CD4-positive, alpha-beta T cell (primary cell): Measurements from ENCODE around the gene SETX. TPM values are rescaled to one million over a fixed set of nuclear protein-coding genes. Genes with fewer than 3 reads are reported as not detected.
A peak's percentile ranks its signal among the peaks of the same experiment; 100 is the strongest.

ENCODE experiments used
- ATAC-seq: fragments of 200-7000 bp; cut with Tn5 transposase; one replicate; pipeline ENCODE4 v1.10.0; 2022; ENCODE audit warnings: mild to moderate bottlenecking; ENCODE audit not compliant: poor library complexity
- CTCF ChIA-PET: fragments of 350-600 bp; sonication (Branson Sonifier 250); formaldehyde crosslinking; loops from one replicate; lab custom pipeline; 2021; ENCODE audit warnings: antibody characterized with exemption, inconsistent platforms; lab: Charles Lee
- POLR2A ChIA-PET: fragments of 350-600 bp; sonication (Branson Sonifier 250); formaldehyde crosslinking; loops from one replicate; lab custom pipeline; 2021; ENCODE audit warnings: antibody characterized with exemption, inconsistent platforms; lab: Charles Lee
- DNase-seq, 14 experiments: peaks; one replicate each; pipeline ENCODE4 v3.0.0-alpha.2; 2013 to 2020; ENCODE audit warnings: mixed read lengths in 2 of 14
- H3K27ac ChIP-seq, 2 donors: one replicate each; pipeline versions ENCODE4 v1.5.1 to v1.7.0; 2013; ENCODE audit warnings: low read length in 2 of 2, low read depth in 1 of 2, mild to moderate bottlenecking in 1 of 2
- H3K27me3 ChIP-seq, 2 experiments: 1 replicate in 1 of 2; 2 replicates in 1 of 2; pipeline versions ENCODE4 v1.6.1 to v1.7.0; 2013; ENCODE audit warnings: low read length in 2 of 2, control low read depth in 1 of 2, mild to moderate bottlenecking in 1 of 2, moderate library complexity in 1 of 2; ENCODE audit not compliant: insufficient read depth in 2 of 2, control insufficient read depth in 1 of 2
- H3K36me3 ChIP-seq: one replicate; pipeline ENCODE4 v1.6.1; 2013; ENCODE audit warnings: low read length, control low read depth; ENCODE audit not compliant: insufficient read depth
- H3K4me1 ChIP-seq: one replicate; pipeline ENCODE4 v1.6.1; 2013; ENCODE audit warnings: low read length, control low read depth; ENCODE audit not compliant: insufficient read depth
- H3K4me3 ChIP-seq: one replicate; pipeline ENCODE4 v1.5.1; 2013; ENCODE audit warnings: mild to moderate bottlenecking, low read length, moderate library complexity
- H3K9me3 ChIP-seq, 2 experiments: 1 replicate in 1 of 2; 2 replicates in 1 of 2; pipeline versions ENCODE4 v1.6.1 to v1.7.0; 2013; ENCODE audit warnings: low read length in 2 of 2, mild to moderate bottlenecking in 2 of 2, control low read depth in 1 of 2, moderate library complexity in 1 of 2; ENCODE audit not compliant: control insufficient read depth in 1 of 2, insufficient read depth in 1 of 2
- H3K27ac Mint-ChIP-seq: one replicate; pipeline ENCODE4 v1.8.0; 2020; ENCODE audit warnings: mixed read lengths
- H3K27me3 Mint-ChIP-seq: one replicate; pipeline ENCODE4 v1.8.0; 2021; ENCODE audit warnings: mixed read lengths
- H3K36me3 Mint-ChIP-seq: one replicate; pipeline ENCODE4 v1.8.0; 2021; ENCODE audit warnings: low read depth, mixed read lengths
- H3K4me1 Mint-ChIP-seq: one replicate; pipeline ENCODE4 v1.8.0; 2021; ENCODE audit warnings: low read depth, mixed read lengths
- H3K4me3 Mint-ChIP-seq: one replicate; pipeline ENCODE4 v1.8.0; 2020; ENCODE audit warnings: mild to moderate bottlenecking, mixed read lengths
- H3K9me3 Mint-ChIP-seq: one replicate; pipeline ENCODE4 v1.8.0; 2020; ENCODE audit warnings: mixed read lengths
- CTCF ChIP-seq: fragments of 200-600 bp; IDR thresholded peaks from one replicate; pipeline ENCODE4 v1.8.0; 2022; ENCODE audit warnings: antibody characterized with exemption, mild to moderate bottlenecking
- intact Hi-C, 2 experiments: fragments of 100-400 bp; cut with DNase I in 1 of 2; cut with micrococcal nuclease in 1 of 2; formaldehyde crosslinking; loops; one replicate each; pipeline versions ENCODE4 v1.15.1 to v1.9.0; 2023 to 2025; cut with DNase I, micrococcal nuclease
- polyA plus RNA-seq, 2 donors: library from polyadenylated mRNA; unstranded; fragments of 120-200 nt; gene quantifications; one replicate each; pipeline ENCODE4 v1.2.1, GENCODE V29; 2013
- total RNA-seq, 174 experiments: library from RNA in 2 of 174; stranded (reverse) in 2 of 174; gene quantifications; one replicate each; pipeline ENCODE4 v1.2.3 and lab custom pipeline; 2021 to 2026

Gene SETX
- 10 to 100 TPM; 36.1 to 37.7 TPM for total RNA-seq
- 66.5 TPM for polyA plus RNA-seq (2013, experiment 1 of 2)
- polyA plus RNA-seq (2013, experiment 2 of 2): 58.8 TPM
- 187 to 629 (median 386) reads per million in 172 experiments for total RNA-seq (lab: John Stamatoyannopoulos, UW)

- Mint-ChIP-seq H3K4me3 (peak within 1 kb of the TSS; percentile 94), H3K9me3 (no peaks in the 10 kb centered on the region), H3K27me3 (no peaks in the 10 kb centered on the region), H3K36me3 (peaks cover 55% of the 10 kb centered on the region), H3K27ac (peak within 1 kb of the TSS; percentile 91), H3K4me1 (peaks cover 47% of the 10 kb centered on the region)
- Histone ChIP-seq H3K27ac (peak within 1 kb of the TSS; percentile 91 to 96), H3K27me3 (no peaks in the 10 kb centered on the region), H3K4me3 (peak within 1 kb of the TSS; percentile 74), H3K36me3 (peaks cover 19% of the 10 kb centered on the region), H3K4me1 (peaks cover 41% of the 10 kb centered on the region), H3K9me3 (peaks cover 0 to 5% of the 10 kb centered on the region in 2 experiments)
- peak; percentile 88 to 99 (median 96) for DNase-seq
- ChIA-PET POLR2A (interaction anchor here (0.6 to 2.2 kb wide), 25 partner anchors 14 to 1348 kb away, joined by 3 to 11 read pairs (median 3); partner anchors contain the start of genes CFAP77, GTF3C4, GTF3C5 and NUP214), CTCF (no interaction called here)
- intact Hi-C loops: loop anchor here (1.0 to 10.0 kb wide), 5 partner anchors 52 to 773 kb away; partner anchors contain the start of genes TSC1 (in 1 of the 2) and TTF1 (in 1 of the 2)
- no peak for TF ChIP-seq CTCF
- ATAC-seq: peak; percentile 82
These were observed at the start of gene SETX for GRCh38 chr9:132354637-132355355. Gene SETX (minus strand): TSS chr9:132354986. CDS start chr9:132349428, 5,558 bp downstream.

- Mint-ChIP-seq H3K9me3 (no peaks in the 10 kb centered on the region), H3K4me1 (peaks cover 55% of the 10 kb centered on the region), H3K27me3 (peaks cover 4% of the 10 kb centered on the region), H3K36me3 (peaks cover 55% of the 10 kb centered on the region), H3K4me3 (peak overlapping the region; percentile 74), H3K27ac (peak overlapping the region; percentile 67)
- Histone ChIP-seq H3K27me3 (no peaks in the 10 kb centered on the region), H3K36me3 (peaks cover 36% of the 10 kb centered on the region), H3K4me3 (peak overlapping the region; percentile 13), H3K27ac (peak overlapping the region; percentile 26 to 33), H3K9me3 (no peaks in the 10 kb centered on the region), H3K4me1 (peaks cover 36% of the 10 kb centered on the region)
- no peak for TF ChIP-seq CTCF
- ATAC-seq: peak; percentile 35
- intact Hi-C loops: loop anchor here in 1 of 2 experiments (10.0 kb wide), 3 partner anchors 540 to 1280 kb away; partner anchors contain the start of genes MED22, NUP214, RPL7A and TSC1
- ChIA-PET POLR2A (interaction anchor here (0.6 to 1.4 kb wide), 4 partner anchors 48 to 163 kb away, joined by 3 to 6 read pairs (median 4); partner anchors contain the start of gene SETX), CTCF (interaction anchor here (1.3 kb wide), 1 partner anchor 168 kb away, joined by 3 read pairs; no protein-coding TSS in a partner anchor)
- peak in 4 of 14 experiments; percentile 5 to 55 (median 36) for DNase-seq
These were observed 49.6 kb upstream of the SETX start for GRCh38 chr9:132404228-132404881.

- peaks cover 2% of the 10 kb centered on the region for H3K27me3 Mint-ChIP-seq
- no peak for TF ChIP-seq CTCF
- ChIA-PET CTCF (no interaction called here), POLR2A (no interaction called here)
- intact Hi-C loops: loop anchor here in 1 of 2 experiments (10.0 kb wide), 3 partner anchors 543 to 1277 kb away; partner anchors contain the start of genes MED22, NUP214, RPL7A and TSC1
- peaks cover 46% of the 10 kb centered on the region for H3K4me1 Mint-ChIP-seq
- H3K36me3 Mint-ChIP-seq: peaks cover 76% of the 10 kb centered on the region
- ATAC-seq (no peak), DNase-seq (no peak)
- Histone ChIP-seq H3K36me3 (peaks cover 56% of the 10 kb centered on the region), H3K27me3 (no peaks in the 10 kb centered on the region), H3K4me3 (no peak overlapping the region), H3K27ac (no peak overlapping the region), H3K4me1 (peaks cover 30% of the 10 kb centered on the region), H3K9me3 (no peaks in the 10 kb centered on the region)
- no peak overlapping the region for H3K4me3 Mint-ChIP-seq
- H3K9me3 Mint-ChIP-seq: no peaks in the 10 kb centered on the region
- no peak overlapping the region for H3K27ac Mint-ChIP-seq
These were observed 47.0 kb upstream of the SETX start for GRCh38 chr9:132401824-132402223.
